GM19438 (cell line): Measurements from ENCODE around the gene VSIR.

Source experiments
- ATAC-seq: cut with Tn5 transposase; IDR thresholded peaks from one replicate; pipeline ENCODE4 v1.9.1; 2021; ENCODE audit warnings: low read depth; ENCODE audit not compliant: unreplicated experiment

VSIR gene

GRCh38 chr10:71750124-71750841 lies 23.0 kb downstream of the VSIR start:
- no peak for ATAC-seq

- ATAC-seq, result no peak
Measured at GRCh38 chr10:71749396-71749795, 23.9 kb downstream of the VSIR start.

GRCh38 chr10:71748671-71749191 lies 24.6 kb downstream of the VSIR start:
- peak; percentile 46 for ATAC-seq

GRCh38 chr10:71747551-71748523 lies 25.5 kb downstream of the VSIR start:
- peak; percentile 38 for ATAC-seq

GRCh38 chr10:71747039-71747531 lies 26.2 kb downstream of the VSIR start:
- no peak for ATAC-seq

GRCh38 chr10:71746344-71747037 lies 26.8 kb downstream of the VSIR start:
- no peak for ATAC-seq

GRCh38 chr10:71745664-71746250 lies 27.6 kb downstream of the VSIR start:
- ATAC-seq, result no peak

- ATAC-seq, result no peak
Measured at GRCh38 chr10:71744897-71745663, 28.2 kb downstream of the VSIR start.

- no peak for ATAC-seq
Measured at GRCh38 chr10:71743866-71744265, 29.5 kb downstream of the VSIR start.

- ATAC-seq, result no peak
Measured at GRCh38 chr10:71743089-71743838, 30.1 kb downstream of the VSIR start.

GRCh38 chr10:71742301-71743088 lies 30.8 kb downstream of the VSIR start:
- no peak for ATAC-seq

GRCh38 chr10:71741671-71742070 lies 31.6 kb downstream of the VSIR start:
- no peak for ATAC-seq

GRCh38 chr10:71741029-71741428 lies 32.3 kb downstream of the VSIR start:
- ATAC-seq, result no peak

- no peak for ATAC-seq
Measured at GRCh38 chr10:71740069-71740653, 33.2 kb downstream of the VSIR start.

GRCh38 chr10:71739358-71739900 lies 33.9 kb downstream of the VSIR start:
- no peak for ATAC-seq

GRCh38 chr10:71737834-71738197 lies 35.5 kb downstream of the VSIR start:
- ATAC-seq, result no peak

- ATAC-seq, result no peak
Measured at GRCh38 chr10:71737001-71737833, 36.1 kb downstream of the VSIR start.
